GM18867 (cell line): Measurements from ENCODE around the gene HDAC4.

Experiments
- ATAC-seq: cut with Tn5 transposase; IDR thresholded peaks from one replicate; pipeline ENCODE4 v1.9.1; 2021; ENCODE audit warnings: mild to moderate bottlenecking, moderate library complexity; ENCODE audit not compliant: unreplicated experiment

HDAC4 gene

DNA sequence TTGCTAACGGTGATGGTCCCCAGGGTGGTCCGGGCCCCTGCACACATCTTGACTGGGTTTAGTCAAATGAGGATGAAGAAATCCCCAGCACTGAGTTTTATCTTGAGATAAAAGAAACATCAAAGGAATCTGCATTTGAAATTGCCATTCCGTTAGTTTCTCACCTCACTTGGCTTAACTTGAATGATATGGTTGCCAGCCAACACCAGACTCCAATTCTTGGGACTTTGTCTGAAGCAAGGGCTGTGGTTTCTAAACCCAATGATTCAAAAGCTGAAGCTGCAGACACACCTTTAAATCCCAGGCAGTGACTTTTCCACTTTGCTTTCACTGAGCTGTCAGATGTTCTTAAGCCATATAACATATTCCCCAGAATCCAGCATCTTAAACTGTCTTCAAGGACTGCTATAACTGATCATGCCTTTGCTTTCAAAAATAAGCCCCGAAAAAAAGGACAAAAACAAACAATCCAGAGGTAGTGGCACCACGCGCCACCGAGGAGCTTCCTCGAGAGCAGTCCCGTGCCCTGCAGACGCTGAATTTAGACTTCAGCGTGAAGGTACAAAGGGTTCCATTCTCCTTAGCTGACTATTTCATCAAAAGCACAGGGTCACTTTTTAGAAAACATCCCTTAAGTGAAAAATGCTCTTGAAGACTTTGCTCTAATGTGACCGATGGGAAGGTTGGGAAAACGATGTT is 189.3 kb downstream of the HDAC4 start:
- no peak for ATAC-seq

DNA sequence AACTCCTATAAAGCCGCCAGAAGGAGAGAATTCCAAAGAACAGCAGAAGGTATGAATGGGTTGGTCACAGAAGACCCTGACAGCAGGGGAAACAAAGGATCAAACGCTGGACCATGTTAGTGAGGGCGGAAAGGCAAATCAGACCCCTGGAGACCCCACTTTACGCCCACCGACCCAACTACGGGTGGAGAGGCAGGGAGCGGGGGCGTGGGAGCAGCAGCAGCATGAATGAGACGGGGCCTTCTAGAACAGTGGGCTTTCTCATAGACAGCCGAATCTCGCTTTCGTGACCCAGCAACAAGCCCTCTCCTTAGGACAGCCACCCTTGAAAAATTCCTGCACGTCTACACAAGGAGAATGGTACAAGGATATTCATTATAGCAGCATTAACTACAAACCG is 191.0 kb downstream of the HDAC4 start:
- ATAC-seq: no peak

DNA sequence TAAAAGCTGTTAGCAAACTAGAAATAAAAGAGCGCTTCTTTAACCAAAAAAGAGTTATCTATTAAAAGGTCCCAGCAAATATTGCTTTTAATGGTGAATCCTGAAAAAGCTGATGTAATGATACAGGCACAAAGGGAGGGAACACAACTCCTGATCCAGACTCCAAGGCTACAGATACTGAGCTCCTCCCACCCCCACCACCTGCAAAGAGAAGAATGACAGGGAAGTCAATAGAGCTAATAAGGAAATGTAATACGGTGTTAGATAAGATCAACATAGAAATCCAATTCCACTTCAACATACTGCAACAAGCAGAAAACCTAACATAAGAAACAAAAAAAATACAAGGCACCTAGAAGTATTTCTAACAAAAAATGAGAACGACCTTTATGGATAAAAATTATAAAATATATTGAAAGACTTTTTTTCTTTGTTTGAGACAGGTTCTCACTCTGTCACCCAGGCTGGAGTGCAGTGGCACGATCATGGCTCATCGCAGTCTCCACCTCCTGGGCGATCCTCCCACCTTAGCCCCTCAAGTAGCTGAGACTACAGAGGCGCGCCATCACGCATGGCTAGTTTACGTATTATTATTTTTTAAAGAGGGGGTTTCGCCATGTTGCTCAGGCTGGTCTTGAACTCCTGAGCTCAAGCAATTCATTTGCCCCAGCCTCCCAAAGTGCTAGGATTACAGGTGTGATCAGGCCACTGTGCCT is 192.2 kb downstream of the HDAC4 start:
- ATAC-seq: no peak

DNA sequence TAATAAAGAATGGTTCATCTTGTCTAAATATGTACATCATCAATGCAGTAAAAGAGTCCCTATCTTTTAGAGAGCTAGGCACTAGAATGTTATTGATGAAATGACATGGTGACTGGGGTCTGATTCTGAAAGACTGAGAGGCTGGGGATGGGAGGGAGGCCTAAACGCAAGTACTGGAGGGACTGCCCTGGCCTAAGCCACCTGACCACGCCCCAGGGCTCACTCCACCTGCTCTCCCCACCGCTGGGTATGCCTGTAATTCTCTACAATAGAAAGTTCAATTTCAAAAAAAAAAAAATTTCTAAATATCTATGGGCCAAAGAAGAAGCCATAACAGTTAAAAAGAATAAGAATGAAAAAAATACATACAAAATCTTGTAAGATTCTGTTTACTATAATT is 194.0 kb downstream of the HDAC4 start:
- ATAC-seq: no peak

DNA sequence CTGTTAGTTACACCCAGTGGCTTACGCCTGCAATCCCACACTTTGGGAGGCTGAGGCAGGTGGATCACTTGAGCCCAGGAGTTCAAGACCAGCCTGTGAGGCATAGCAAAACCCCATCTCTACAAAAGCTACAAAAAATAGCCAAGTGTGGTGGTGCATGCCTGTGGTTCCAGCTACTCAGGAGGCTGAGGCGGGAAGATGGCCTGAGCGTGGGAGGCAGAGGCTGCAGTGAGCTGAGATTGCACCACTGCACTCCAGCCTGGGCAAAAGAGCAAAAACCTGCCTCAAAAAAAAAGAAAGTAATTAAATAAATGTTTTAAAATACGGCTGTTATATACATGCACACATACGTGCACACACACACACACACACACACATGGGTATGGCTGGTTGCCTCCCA is 194.8 kb downstream of the HDAC4 start:
- no peak for ATAC-seq

DNA sequence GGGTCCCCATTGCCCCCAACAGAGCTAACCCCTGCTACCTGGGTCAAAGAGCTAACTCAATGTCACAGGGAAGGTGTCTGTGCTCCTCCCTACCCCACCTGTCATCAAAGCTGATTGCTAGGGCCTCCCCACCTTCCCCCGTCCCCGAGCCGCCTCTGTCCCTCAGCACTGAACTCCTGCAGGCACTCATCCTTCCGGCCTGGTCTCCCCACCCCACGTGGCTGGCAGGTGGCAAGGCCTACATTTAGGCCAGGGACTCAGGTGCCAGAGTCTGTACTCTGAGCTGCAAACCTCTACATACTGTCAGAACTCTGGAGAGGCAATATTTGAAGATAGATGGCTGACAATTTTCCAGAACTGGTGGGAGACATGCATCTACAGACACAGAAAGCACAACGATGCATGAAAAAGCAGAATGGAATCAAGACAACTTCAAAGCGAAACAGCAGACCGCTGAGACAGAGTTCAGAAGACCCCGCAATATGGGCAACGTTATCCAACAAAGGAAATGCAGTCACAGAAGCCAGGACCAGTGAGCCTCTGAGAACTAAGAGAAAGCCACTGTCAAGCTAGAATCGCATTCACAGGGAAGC is 195.8 kb downstream of the HDAC4 start:
- ATAC-seq: no peak

DNA sequence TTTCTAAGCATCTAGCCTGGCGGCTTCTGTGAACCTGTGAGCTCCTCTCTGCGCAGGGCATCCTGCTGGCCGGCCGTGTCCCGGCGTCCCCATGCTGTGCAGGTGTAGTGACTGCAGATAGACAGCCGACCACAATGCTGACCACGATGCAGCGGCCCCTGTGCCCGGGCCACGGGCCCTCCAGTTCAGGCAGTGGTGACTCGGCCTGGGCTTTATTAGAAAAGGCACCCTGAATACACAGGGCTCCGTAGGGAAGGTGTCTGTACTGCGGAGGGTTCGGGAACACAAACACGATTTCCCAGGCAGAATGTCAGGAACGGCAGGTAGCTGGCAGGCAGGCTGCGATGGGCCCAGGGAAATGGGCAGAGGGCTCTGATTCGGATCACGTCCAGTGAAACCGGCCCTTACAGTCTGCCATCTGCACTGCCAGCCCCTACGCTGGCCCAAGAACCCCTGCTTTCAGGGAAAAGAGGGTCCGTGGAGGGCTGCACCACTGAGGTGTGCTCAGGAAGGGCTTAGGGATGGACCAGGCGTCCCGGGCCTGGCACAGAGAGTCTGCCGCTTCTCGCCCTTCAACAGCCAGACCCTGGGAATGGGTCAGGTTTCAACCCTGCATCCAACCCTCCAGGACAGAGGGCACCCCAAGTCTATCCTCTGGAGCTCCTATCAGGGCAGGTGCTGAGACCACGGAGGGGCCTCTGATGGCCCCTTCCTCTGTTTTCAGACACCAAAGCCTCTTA is 196.5 kb downstream of the HDAC4 start:
- ATAC-seq: no peak

DNA sequence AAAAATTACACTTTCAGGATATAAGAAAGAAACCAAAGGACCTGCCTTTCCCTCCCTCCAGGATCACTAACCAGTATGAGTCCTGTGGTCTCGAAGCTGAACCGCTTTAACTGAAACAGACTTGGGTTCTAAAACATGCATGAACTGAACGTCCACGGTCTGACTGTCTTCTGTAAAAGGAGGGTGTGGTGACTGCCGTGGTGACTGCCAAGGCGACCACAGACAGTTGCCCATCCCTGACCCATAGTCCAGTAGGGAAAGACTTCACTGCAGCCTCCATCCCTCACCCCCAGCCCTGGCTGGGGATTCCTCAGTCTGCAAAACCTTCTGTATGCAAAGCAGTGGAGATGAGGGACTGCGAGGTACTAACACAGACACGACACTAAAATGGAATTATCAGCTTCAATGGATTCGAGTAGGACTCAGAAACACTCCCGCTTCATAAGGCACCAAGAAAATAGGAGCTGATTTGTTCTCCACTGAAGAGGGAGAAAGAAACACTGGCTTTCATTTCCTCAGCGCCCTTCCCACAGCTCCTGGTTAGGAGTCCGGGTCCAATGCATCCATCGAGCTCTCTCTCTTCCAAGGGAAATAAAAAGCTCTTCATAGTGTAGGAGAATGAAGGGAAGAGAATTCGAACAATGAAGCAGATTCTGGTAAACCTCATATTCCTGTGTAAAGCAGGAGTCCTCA is 197.2 kb downstream of the HDAC4 start:
- ATAC-seq: no peak

DNA sequence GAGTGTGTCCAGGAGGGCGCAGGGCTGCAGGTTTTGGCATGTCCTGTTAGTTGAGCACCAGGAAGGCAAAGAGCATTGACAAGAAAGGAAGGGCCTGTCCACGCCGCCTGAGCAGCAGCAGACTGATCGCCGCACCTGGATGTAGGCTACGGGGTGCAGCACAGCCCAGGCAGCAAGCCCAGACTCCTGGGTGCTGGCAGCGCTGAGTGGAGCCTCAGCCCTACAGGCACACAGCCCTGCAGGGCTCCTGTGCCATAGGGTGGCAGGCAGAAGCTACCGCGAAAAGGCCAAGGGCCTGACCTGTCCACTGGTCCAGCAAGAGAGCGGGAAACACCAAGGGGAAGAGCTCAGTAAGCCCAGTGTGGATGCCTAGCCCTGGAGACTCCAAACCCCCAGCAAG is 198.0 kb downstream of the HDAC4 start:
- ATAC-seq: no peak

DNA sequence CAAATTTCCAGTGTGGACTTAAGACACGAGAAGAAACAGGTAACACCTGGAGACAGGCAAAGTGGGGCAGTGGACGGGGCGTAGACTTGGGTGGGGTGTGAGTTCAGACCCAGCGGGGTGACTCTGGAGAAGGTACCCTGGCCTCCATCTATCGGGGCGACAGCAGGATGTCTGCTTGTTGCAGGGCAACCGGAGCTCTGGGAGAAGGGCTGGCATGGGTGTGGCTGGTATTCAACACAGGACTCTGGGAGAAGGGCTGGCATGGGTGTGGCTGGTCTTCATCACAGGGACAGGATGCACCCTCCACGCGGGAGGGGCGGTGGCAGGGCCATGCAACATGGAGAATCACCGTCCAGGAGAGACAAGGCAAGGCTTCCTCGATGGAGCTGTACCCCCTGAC is 198.5 kb downstream of the HDAC4 start:
- ATAC-seq: no peak

DNA sequence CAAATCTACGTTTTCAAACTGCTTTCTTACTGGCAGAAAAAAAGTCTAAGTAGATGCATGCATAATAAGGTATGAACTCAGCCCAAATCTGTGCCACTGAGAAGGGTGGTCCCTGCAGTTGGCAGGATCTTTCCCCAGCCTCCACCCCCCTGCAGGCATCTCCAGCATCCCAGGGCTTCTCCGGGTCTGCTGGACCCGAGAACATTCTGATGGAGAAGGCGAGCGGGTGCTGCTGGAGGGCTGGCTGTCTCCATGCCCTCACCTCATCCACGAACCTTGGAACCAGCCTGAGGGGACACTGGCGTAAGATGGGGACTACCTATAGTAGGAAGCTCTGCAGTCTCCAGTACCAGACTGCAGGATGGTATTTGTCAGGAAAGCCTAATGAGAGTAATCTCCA is 198.9 kb downstream of the HDAC4 start:
- no peak for ATAC-seq

DNA sequence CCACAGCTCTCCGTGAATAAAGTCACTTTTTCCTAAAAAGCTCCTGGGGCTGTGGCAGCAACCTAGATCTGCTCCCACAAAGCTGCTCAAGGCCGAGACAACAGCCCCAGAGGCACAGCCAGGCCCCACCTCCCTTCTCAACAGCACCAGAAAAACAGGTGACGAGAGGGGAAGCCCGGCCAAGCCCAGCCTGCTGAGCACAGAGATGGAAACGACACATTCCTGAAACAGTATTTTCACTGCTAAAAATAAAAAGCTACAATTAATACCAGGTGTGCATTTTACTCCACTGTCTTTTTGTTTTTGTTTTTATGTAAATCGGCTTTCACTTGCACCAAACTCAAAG is 199.3 kb downstream of the HDAC4 start:
- ATAC-seq: no peak

DNA sequence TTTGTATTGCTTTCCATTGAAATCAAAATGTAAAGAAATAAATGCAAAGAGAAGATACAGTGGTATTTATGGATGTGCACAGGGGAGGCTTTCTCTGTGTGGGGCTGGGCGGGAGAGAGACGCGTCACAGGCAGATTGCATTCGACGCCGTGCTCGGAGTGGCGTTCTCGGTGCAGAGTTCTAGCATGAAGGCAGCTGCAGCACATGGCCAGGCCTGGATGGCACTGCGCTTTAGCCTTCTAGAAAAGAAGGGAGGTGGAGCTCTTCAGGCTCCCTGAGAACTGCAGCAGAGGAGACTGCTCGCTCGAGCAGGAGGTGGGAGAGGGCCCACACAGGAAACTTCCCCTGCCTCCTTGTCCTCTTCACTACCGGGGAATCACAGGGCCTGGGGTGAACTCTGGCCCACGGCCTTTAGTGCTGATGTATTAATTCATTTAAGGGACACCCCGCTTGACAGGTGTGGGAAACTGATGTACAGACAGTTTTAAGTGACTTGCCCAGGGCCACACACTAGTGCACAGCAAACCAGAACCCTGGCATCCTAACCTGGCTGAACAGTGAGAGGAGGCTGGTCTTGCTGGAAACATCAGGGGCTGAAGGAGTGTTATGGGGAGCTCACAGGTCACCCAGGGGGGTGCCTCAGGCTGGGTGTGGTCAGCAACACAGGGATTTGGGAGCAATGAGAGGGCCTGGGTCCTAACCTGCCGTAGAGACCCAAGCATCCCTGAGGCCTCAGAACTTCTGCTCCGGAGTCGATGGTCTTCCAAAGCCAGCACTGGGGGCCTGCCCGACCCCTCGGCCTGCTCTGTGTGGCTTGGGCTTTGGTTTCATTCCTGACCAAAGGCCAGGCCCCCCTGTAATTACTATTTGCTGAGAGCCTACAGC is 199.9 kb downstream of the HDAC4 start:
- ATAC-seq: no peak

DNA sequence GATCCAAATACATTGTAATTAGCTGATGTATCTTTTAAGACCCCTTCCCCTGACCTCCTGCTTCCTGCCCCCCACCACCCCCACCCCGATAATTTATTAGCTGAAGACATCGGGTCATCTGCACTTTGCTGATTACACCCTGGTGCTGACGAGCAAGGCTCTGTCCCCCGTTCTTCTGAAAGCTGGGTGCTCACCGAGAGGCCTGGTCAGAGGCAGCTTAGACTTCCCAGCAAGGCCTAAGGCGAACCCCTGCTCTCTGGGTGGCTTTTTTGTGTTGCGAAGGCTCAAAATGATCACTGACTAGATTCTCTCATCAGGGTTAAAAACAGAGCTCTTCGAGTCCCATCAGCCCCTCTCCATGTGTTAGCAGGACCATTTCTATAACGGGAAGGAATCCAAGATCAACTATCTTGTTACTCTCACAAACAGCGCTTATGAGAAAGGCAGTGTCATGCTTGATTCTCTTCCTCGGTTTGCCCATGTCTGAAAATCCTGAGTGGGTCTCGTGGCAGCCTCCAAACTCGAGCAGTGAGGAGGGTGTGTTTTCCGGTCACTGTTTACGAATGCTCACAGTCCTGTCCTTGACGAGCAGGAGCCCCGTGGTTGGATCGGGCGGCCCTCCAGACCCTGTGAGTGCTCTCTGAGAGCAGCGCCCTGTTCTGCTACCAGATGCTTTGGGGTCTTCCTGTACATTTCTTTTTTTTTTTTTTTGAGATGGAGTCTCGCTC is 201.6 kb downstream of the HDAC4 start:
- no peak for ATAC-seq

DNA sequence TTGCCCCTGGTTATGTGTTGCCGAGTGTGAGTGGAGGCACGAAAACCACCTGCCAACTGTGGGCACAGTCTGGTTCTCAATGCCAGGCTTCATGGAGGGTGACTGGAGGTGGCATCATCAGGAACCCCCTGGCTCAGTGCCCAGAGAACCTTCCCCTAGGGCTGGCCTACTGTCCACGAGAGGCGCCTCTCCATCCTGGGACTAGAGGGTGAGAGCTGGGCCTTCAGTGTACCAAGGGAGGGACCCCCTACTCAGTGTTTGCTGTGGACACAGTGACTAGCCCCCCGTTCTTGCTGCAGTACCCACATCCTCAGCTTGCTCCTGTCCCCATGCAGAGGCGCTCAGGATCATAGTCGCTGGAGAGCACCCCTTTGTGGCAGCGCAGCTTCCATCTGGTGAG is 202.6 kb downstream of the HDAC4 start:
- no peak for ATAC-seq

DNA sequence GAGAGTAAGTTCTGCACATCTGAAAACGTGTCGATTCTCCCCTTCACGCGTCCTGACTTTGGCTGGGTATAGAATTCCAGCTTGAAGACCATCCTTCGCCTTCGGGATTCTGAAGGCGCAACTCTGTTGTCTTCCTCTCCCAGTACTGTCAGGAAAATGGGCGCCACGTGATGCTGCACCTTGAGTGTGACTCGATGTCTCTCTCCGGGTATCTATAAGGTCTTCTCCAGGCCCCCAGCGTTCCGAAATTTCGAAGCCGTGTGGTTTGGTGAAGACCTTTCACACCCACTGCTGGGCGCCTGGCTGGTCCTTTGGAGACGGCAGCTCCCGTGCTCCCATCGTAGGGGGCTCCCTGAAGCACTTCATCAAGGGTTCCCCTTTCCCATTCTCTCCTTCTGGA is 203.7 kb downstream of the HDAC4 start:
- no peak for ATAC-seq

DNA sequence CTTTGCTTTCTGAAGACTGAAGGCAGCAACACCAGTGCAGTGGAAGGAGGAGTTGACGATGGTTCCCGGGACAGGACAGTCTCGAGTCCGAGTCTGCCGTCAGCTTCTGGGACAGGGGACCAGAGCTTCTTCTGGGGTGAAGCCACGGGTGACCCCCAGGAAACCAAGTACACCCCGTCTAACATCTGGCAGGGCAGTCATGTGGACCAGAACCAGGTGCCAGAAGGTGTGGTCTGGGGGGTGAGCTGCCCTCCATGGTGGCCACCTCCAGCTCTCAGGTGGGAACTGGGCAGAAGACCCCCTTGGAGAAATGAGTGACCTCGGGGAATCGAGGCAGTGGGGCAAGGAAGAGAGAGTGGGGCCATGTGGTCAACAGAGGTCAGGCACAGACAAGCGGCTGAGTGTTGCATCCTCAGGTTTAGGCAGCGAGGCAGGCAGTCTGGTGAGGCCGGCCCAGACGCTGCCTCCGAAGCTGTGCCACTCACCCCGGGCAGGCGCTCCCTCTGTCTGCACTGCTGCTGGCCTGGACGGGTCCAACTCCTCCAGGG is 204.3 kb downstream of the HDAC4 start:
- ATAC-seq: no peak

DNA sequence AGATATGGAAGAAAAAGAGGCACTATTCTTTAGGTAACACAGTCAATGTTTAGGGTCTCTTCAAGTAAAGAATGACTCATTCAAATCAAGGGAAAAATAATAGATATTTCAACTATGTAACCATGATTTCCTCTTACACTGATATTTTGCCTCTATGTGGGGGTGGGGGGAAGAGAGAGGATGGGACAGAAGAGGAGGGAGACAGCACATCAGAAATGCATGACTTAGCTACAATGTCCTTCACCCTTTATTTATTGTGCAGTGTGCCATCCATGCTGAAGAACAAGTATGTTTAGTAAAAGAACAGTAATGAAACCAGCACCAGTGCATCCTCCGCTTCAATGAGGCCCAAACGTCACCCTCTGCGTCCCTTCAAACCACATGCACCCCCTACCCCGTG is 204.8 kb downstream of the HDAC4 start:
- ATAC-seq: no peak

DNA sequence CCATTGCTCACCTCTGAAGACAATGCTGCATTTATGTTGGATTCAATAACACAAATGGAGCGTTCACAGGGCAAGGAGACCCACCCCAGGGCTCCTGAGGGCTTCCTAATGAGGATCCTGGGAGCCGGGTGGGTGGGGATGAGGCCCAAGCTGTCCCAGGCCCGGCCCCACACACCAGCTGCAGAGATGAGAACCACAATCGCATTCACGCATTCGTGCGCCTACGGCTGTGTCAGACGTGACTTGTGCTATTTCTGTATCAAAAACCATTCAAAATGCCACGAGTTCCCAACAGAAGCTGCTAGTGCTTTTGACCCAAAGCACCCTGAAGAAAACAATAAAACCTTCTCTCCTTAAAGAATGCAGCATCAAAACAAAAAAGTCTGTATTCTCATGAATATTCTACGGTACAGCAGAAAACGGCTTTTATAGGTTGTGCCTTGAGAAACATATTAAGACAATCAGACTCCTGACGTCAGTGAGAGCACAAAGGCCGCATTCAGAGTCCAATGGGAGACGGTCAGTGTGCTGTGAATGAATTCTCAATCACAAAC is 205.4 kb downstream of the HDAC4 start:
- no peak for ATAC-seq
